ENCODE measurements around the gene KRTAP19-7. TPM values are rescaled to one million over a fixed set of nuclear protein-coding genes. Genes with fewer than 3 reads are reported as not detected.

Gene KRTAP19-7
- polyA plus RNA-seq, 1 experiment, result not detected

DNA sequence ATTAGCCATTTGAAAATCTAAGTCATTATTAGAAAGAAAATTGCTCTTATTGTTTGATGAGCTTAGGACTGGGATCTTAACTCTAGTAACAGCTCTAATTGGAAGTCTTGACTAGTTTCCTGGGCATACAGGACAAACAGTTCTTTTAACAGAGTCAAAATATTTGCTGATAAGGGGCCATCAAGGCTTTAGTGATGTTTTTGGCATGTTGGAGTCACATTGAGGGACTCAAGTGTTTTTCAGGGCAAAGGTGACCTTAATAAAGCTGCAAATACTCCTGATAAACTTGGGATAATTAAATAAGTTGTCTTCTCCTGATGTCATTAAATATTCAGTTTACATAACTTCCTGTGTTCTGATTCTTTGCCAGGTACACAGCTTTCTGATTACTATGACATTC is 6.5 kb upstream of the KRTAP19-7 start:
- TF ChIP-seq, protein P1, sequence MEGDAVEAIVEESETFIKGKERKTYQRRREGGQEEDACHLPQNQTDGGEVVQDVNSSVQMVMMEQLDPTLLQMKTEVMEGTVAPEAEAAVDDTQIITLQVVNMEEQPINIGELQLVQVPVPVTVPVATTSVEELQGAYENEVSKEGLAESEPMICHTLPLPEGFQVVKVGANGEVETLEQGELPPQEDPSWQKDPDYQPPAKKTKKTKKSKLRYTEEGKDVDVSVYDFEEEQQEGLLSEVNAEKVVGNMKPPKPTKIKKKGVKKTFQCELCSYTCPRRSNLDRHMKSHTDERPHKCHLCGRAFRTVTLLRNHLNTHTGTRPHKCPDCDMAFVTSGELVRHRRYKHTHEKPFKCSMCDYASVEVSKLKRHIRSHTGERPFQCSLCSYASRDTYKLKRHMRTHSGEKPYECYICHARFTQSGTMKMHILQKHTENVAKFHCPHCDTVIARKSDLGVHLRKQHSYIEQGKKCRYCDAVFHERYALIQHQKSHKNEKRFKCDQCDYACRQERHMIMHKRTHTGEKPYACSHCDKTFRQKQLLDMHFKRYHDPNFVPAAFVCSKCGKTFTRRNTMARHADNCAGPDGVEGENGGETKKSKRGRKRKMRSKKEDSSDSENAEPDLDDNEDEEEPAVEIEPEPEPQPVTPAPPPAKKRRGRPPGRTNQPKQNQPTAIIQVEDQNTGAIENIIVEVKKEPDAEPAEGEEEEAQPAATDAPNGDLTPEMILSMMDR (IDR thresholded peaks at IDR 0.05; ENCODE audit: low read depth, low read length), result no peak

GRCh38 chr21:30563630-30564029 is 2.5 kb upstream of the KRTAP19-7 start:
- TF ChIP-seq, protein P1 (IDR thresholded peaks at IDR 0.05; ENCODE audit: low read depth, low read length), result no peak
- H3K4me3 ChIP-seq (ENCODE audit: low read depth, low read length), result no peak overlapping the region
- no peaks in the 10 kb centered on the region for H3K27me3 ChIP-seq (ENCODE audit: control insufficient read depth, insufficient read depth, low read length)
- ChIA-PET CTCF (no interaction called here), POLR2A (no interaction called here)
- H3K9me3 ChIP-seq (ENCODE audit: control insufficient read depth, insufficient read depth, low read length), result peaks cover 9% of the 10 kb centered on the region
- H3K27ac ChIP-seq (ENCODE audit: low read depth, low read length), result no peak overlapping the region
- no peak for DNase-seq (ENCODE audit: low read depth, low spot score)

More for the DNA sequence above, 6.5 kb upstream of the KRTAP19-7 start:
- H3K27ac ChIP-seq (ENCODE audit: low read depth, low read length), result no peak overlapping the region
- CTCF ChIA-PET, result no interaction called here
- H3K4me3 ChIP-seq (ENCODE audit: low read depth, low read length), result no peak overlapping the region
- no peak for DNase-seq (ENCODE audit: low read depth, low spot score)
- POLR2A ChIA-PET, result no interaction called here
- peaks cover 13% of the 10 kb centered on the region for H3K9me3 ChIP-seq (ENCODE audit: control insufficient read depth, insufficient read depth, low read length)
- no peaks in the 10 kb centered on the region for H3K27me3 ChIP-seq (ENCODE audit: control insufficient read depth, insufficient read depth, low read length)

DNA sequence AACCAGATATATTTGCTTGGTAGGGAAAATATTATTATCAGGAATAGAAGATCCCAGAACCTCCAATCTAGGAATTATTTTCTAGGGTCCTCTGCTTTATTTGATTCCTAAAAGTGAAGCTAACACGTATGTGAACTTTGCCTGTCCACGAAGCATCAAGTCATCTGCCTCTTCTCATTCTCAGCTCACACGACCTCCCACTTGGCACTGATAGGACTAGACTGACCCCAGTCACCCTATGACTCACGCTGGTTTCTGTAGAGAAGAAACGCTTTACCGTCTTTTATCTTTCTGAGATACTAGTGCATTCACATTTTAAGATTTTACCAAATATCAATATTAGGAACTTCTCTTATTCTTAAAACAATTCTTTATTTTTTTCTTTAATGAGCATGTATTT is 2.0 kb upstream of the KRTAP19-7 start:
- ChIA-PET POLR2A (no interaction called here), CTCF (no interaction called here)
- Histone ChIP-seq H3K4me3 (ENCODE audit: low read depth, low read length) (no peak overlapping the region), H3K27ac (ENCODE audit: low read depth, low read length) (no peak overlapping the region), H3K27me3 (ENCODE audit: control insufficient read depth, insufficient read depth, low read length) (no peaks in the 10 kb centered on the region), H3K9me3 (ENCODE audit: control insufficient read depth, insufficient read depth, low read length) (peaks cover 10% of the 10 kb centered on the region)
- no peak for DNase-seq (ENCODE audit: low read depth, low spot score)
- TF ChIP-seq, protein P1 (IDR thresholded peaks at IDR 0.05; ENCODE audit: low read depth, low read length), result no peak

- Histone ChIP-seq H3K9me3 (ENCODE audit: control insufficient read depth, insufficient read depth, low read length) (peaks cover 10% of the 10 kb centered on the region), H3K27me3 (ENCODE audit: control insufficient read depth, insufficient read depth, low read length) (no peaks in the 10 kb centered on the region), H3K4me3 (ENCODE audit: low read depth, low read length) (no peak overlapping the region), H3K27ac (ENCODE audit: low read depth, low read length) (no peak overlapping the region)
- ChIA-PET CTCF (no interaction called here), POLR2A (no interaction called here)
- TF ChIP-seq, protein P1 (IDR thresholded peaks at IDR 0.05; ENCODE audit: low read depth, low read length), result no peak
- no peak for DNase-seq (ENCODE audit: low read depth, low spot score)
Observed at GRCh38 chr21:30561957-30562356, 843 bp upstream of the KRTAP19-7 start.

- Histone ChIP-seq H3K27me3 (ENCODE audit: control insufficient read depth, insufficient read depth, low read length) (no peaks in the 10 kb centered on the region), H3K4me3 (ENCODE audit: low read depth, low read length) (no peak overlapping the region), H3K27ac (ENCODE audit: low read depth, low read length) (no peak overlapping the region), H3K9me3 (ENCODE audit: control insufficient read depth, insufficient read depth, low read length) (peaks cover 15% of the 10 kb centered on the region)
- ChIA-PET POLR2A (no interaction called here), CTCF (no interaction called here)
- DNase-seq (ENCODE audit: low read depth, low spot score), result no peak
- TF ChIP-seq, protein P1 (IDR thresholded peaks at IDR 0.05; ENCODE audit: low read depth, low read length), result no peak
Observed at GRCh38 chr21:30555095-30555494, 6.0 kb downstream of the KRTAP19-7 start.

Data from AG04450 (cell line).